ENCODE results near the gene HEATR9. TPM values are rescaled to one million over a fixed set of nuclear protein-coding genes. Genes with fewer than 3 reads are reported as not detected.

The HEATR9 gene
- total RNA-seq, 1 experiment from 2014 or later: not detected

DNA sequence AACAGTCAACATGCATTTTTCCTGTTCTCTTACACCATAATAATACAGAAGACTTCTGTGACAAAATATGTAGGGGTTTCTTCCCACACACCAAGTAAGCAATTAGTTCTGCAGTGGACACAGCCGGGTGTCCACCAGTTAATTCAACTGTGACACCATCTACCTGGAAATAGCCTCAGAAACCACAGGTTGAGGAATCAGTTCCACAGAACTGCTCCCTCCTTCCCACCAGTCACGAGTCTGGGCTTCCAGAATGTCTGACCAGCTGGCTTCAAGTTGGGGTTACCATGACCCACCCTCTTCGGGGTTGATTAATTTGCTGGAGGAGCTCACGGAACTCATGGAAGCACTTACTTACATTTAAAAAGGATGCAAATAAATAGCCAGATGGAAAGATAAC lies 25.1 kb upstream of the HEATR9 start:
- Histone ChIP-seq H3K9me2 (ENCODE audit: insufficient read depth) (no peaks in the 10 kb centered on the region), H3K4me1 (ENCODE audit: control insufficient read depth in 1 of 2, insufficient read depth in 2 of 2, low read length in 2 of 2) (no peaks in the 10 kb centered on the region), H3K27me3 (ENCODE audit: insufficient read depth, low read length) (no peaks in the 10 kb centered on the region), H3K4me3 (replicated peaks in 1 of 2; ENCODE audit: low read depth in 1 of 2, low read length in 2 of 2) (no peak overlapping the region), H3K9ac (ENCODE audit: low read length) (no peak overlapping the region), H3K36me3 (ENCODE audit: control insufficient read depth in 1 of 2, insufficient read depth in 2 of 2, low read length in 2 of 2) (no peaks in the 10 kb centered on the region), H3K9me3 (ENCODE audit: control insufficient read depth in 1 of 2, insufficient read depth in 1 of 2, low read depth in 1 of 2, low read length in 2 of 2) (no peaks in the 10 kb centered on the region), H2AFZ (ENCODE audit: low read depth, low read length, poor library complexity, severe bottlenecking) (no peak overlapping the region), H3K27ac (ENCODE audit: low read depth, low read length) (no peak overlapping the region), H3K4me2 (ENCODE audit: low read length) (no peak overlapping the region), H3K79me2 (ENCODE audit: insufficient read depth, low read length) (no peaks in the 10 kb centered on the region), H4K20me1 (ENCODE audit: insufficient read depth) (no peaks in the 10 kb centered on the region)
- RAD21 ChIA-PET (ENCODE audit: low non-redundant PET in 1 of 2, low total read pairs in 2 of 2, uncharacterized antibody in 2 of 2, unreplicated experiment in 2 of 2): no interaction called here
- POLR2A ChIA-PET: no interaction called here
- intact Hi-C loops (cut with micrococcal nuclease): no loop called here
- ATAC-seq: no peak
- TF ChIP-seq POLR2AphosphoS5 (IDR thresholded peaks at IDR 0.05; ENCODE audit: low read depth, low read length): no peak
- TF ChIP-seq POLR2A (IDR thresholded peaks at IDR 0.05; ENCODE audit: borderline replicate concordance, extremely low read depth, insufficient read depth, insufficient read length): no peak
- no peak for TF ChIP-seq CBX3 (IDR thresholded peaks at IDR 0.05; ENCODE audit: low read depth)
- TF ChIP-seq EZH2phosphoT487 (IDR thresholded peaks at IDR 0.05; ENCODE audit: borderline replicate concordance): no peak
- no peak for TF ChIP-seq ZFX (IDR thresholded peaks at IDR 0.05)
- TF ChIP-seq FOSL1 (IDR thresholded peaks at IDR 0.05; ENCODE audit: low read depth): no peak
- no peak for TF ChIP-seq ZNF274 (IDR thresholded peaks at IDR 0.05; ENCODE audit: low read depth, low read length)
- TF ChIP-seq, protein P1, sequence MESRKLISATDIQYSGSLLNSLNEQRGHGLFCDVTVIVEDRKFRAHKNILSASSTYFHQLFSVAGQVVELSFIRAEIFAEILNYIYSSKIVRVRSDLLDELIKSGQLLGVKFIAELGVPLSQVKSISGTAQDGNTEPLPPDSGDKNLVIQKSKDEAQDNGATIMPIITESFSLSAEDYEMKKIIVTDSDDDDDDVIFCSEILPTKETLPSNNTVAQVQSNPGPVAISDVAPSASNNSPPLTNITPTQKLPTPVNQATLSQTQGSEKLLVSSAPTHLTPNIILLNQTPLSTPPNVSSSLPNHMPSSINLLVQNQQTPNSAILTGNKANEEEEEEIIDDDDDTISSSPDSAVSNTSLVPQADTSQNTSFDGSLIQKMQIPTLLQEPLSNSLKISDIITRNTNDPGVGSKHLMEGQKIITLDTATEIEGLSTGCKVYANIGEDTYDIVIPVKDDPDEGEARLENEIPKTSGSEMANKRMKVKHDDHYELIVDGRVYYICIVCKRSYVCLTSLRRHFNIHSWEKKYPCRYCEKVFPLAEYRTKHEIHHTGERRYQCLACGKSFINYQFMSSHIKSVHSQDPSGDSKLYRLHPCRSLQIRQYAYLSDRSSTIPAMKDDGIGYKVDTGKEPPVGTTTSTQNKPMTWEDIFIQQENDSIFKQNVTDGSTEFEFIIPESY (IDR thresholded peaks at IDR 0.05; ENCODE audit: extremely low read depth, insufficient replicate concordance, low read length): no peak
- TF ChIP-seq CEBPB (IDR thresholded peaks at IDR 0.05; ENCODE audit: low read depth): no peak
- TF ChIP-seq, protein P2, sequence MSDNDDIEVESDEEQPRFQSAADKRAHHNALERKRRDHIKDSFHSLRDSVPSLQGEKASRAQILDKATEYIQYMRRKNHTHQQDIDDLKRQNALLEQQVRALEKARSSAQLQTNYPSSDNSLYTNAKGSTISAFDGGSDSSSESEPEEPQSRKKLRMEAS (IDR thresholded peaks at IDR 0.05): no peak
- TF ChIP-seq, protein P3, sequence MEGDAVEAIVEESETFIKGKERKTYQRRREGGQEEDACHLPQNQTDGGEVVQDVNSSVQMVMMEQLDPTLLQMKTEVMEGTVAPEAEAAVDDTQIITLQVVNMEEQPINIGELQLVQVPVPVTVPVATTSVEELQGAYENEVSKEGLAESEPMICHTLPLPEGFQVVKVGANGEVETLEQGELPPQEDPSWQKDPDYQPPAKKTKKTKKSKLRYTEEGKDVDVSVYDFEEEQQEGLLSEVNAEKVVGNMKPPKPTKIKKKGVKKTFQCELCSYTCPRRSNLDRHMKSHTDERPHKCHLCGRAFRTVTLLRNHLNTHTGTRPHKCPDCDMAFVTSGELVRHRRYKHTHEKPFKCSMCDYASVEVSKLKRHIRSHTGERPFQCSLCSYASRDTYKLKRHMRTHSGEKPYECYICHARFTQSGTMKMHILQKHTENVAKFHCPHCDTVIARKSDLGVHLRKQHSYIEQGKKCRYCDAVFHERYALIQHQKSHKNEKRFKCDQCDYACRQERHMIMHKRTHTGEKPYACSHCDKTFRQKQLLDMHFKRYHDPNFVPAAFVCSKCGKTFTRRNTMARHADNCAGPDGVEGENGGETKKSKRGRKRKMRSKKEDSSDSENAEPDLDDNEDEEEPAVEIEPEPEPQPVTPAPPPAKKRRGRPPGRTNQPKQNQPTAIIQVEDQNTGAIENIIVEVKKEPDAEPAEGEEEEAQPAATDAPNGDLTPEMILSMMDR (IDR thresholded peaks at IDR 0.05 in 2 of 3, conservative IDR thresholded peaks at IDR 0.05 in 1 of 3; ENCODE audit: borderline replicate concordance in 1 of 3, insufficient read depth in 1 of 3, low read depth in 2 of 3, low read length in 2 of 3): no peak
- CTCF ChIA-PET: no interaction called here
- no peak for DNase-seq (ENCODE audit: low read depth, low spot score)
- no TSS peak for BruUV-seq (replicated peaks)
